GM21576 (cell line): Measurements from ENCODE around the gene DUSP28.

ENCODE experiments used
- ATAC-seq: cut with Tn5 transposase; IDR thresholded peaks from one replicate; pipeline ENCODE4 v1.9.1; 2021; ENCODE audit warnings: mild to moderate bottlenecking, moderate library complexity; ENCODE audit not compliant: unreplicated experiment

DUSP28 gene

GRCh38 chr2:240596491-240596931 is 36.4 kb downstream of the DUSP28 start:
- ATAC-seq, result no peak

GRCh38 chr2:240597054-240597418 is 36.9 kb downstream of the DUSP28 start:
- no peak for ATAC-seq

DNA sequence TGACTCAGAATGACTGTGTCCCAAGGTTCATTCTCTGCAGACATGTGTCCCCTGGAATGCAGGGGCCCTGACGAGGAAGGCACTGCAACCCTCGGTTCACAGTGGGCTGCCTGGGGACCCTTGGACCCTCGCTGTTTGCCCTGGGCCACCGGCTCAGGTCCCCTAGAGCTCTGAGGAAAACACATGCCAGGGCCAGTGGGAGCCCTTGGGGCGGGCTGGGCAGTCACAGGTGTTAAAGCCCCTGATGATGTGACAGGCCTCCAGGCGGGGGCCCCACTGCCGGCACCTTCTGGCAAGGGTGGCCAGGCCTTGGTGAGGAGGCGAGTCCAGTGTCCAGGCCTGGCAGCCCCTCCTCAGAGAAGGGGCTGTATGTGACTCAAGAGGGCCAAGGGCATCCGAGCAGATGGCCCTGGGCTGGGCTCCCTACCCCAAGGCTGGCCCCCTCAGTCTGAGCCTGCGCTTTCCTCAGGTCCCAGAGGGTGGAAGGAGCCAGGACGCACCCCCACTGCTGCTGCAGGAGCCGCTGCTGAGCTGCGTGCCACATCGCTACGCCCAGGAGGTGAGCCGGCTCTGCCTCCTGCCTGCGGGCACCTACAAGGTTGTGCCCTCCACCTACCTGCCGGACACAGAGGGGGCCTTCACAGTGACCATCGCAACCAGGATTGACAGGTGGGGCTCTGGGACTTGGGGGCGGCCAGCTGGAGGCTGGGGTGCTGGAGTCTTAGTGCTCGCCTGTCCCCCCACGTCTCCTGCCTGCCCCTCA is 37.4 kb downstream of the DUSP28 start:
- ATAC-seq, result no peak

- ATAC-seq, result no peak
These were observed 38.3 kb downstream of the DUSP28 start for GRCh38 chr2:240598311-240598911.

DNA sequence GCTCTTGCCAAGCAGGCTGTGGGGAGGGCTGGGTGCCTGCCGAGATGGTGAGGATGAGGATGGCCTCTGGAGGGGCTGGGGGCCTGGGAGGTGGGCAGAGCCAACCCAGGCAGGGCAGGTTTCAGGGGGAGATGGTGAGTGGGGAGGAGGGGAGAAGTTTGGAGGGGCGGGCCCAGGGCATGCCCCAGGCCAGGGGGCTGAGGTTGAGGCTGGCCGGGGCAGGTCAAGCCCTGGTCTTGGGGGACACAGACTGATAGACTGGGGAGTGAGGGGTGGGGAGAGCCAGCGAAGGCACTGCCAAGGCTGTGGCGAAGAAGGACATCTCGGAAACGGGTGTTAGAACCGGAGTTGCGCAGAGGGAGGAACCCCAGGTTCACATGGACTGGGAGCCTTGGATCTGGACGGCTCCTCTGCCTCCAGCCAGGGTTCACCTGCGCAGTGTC is 39.0 kb downstream of the DUSP28 start:
- ATAC-seq, result no peak

DNA sequence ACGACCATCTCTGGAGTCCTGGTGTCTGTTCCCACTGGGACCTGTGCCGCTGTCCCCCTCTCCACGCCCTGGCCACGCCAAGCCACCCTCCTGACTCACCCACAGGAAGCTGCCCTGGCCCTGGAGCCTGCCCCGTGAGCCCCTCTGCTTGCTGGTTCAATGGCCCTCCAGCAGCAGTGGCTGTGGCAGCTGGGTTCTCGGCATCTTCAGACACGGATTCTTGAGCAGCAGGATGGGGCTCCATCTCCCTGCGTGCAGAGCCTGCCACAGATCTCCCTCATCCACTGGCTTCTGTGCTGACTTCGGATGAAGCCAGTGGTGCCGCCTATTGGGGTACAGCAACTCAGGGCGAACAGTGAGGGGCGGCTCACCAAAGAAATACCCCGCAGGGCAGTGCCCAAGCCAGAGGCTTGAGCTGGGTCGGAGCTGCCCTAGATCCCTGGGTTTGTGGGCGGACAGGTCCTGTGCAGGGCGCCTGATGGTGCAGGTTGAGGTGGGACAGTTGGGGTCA is 40.3 kb downstream of the DUSP28 start:
- no peak for ATAC-seq

DNA sequence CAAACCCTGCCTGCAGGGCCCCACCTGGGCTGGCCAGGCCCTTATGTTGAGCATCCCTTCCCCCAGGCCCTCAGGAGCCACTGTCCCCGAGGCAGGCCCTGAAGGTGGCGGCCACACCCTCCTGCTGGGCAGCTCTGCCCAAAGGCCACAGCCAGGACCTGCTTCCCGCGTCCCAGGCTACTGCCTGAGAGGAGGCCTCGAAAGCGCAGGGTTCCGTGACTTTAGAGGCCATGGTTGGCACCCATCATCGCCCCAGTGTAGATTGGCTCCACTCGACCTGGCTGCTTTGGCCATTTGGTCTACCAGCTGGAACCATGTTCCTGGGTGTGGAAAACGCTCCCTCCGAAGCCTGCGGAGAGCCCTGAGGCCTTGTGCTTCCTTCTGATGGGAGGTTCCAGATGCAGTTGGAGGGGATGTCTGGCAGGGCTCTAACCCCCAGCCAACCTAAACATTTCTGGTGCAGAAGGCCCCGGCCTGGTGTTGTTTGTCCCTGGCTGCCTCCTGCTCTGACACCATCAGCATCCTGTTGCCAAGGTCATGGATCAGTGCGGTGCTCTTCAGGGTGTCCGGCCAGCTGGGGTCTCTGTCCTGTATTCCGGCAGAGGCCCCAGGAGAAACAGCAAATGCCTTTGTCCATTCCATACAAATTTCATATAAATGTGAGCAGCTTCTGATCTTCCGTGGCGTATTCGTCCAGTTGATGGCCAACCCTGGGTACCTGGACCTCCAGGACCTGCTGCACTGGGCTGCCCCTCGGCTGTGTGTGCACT is 41.1 kb downstream of the DUSP28 start:
- ATAC-seq, result no peak

DNA sequence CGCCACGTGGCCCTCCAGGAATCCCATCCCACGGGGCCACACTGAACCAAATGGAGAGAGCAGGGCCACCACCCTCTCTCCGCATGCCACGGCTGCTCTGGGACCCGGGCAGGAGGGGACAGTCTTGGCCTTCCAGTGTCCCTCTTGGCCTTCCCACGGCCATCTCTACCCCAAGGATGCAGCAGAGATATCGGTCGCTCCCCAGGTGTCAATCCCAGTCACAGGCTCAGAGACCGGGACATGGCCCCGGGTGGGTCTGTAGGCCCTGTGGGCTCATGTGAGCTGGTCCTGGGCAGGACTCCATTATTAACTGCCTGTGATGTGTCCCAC is 41.6 kb downstream of the DUSP28 start:
- no peak for ATAC-seq

GRCh38 chr2:240602266-240603050 is 42.3 kb downstream of the DUSP28 start:
- no peak for ATAC-seq

GRCh38 chr2:240603081-240603835 is 43.1 kb downstream of the DUSP28 start:
- ATAC-seq, result no peak

DNA sequence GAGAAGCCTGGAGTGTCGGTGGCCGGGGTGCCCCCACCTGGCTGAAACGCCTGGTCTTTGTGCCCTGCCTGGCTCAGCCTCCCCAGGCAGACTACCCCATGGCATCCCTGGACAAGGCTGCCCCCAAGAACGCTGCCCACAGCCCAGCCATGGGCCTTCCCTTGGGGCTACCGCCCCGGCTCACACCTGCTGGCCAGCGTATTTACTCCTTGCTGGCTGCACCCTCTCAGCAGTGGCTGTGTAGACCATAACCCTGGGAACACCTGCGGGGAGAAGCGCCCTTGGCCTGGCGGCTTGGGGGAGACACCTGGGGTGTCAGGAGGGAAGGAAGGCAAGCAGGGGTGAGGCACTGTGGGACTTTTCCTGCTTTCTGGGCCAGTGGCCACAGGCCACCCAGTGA is 43.7 kb downstream of the DUSP28 start:
- ATAC-seq, result no peak

DNA sequence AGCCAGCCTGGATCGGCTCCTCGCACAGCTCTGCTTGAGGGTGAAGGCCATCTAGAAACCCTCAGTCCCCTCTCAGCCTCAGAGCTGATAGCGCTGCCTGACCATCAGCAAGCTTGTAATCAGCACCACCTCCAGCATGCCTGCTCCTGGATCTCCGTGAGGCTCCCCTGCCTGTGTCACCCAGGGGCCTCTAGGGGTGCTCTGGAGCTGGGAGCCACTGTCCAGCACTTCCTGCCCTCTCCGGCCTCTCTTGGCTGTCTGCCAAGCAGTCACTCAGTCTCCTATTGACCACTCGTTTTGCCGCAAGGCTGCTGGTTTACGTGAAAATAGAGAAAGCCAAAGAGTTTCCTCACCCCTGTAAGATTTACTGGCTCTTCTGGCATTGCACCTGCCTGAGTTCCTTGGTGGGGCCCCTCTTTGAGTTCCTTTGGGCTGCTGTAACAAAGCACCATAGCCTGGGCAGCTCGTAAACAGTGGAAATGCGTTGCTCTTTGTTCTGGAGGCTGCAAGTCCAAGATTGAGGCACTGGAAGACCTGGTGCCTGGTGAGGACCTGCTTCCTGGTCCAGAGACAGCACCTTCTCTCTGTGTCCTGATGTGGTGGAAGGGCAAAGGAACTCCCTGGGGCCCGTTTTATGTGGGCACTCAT is 44.3 kb downstream of the DUSP28 start:
- no peak for ATAC-seq

GRCh38 chr2:240604939-240605716 is 45.0 kb downstream of the DUSP28 start:
- no peak for ATAC-seq

- no peak for ATAC-seq
These were observed 45.9 kb downstream of the DUSP28 start for GRCh38 chr2:240605867-240606743.

DNA sequence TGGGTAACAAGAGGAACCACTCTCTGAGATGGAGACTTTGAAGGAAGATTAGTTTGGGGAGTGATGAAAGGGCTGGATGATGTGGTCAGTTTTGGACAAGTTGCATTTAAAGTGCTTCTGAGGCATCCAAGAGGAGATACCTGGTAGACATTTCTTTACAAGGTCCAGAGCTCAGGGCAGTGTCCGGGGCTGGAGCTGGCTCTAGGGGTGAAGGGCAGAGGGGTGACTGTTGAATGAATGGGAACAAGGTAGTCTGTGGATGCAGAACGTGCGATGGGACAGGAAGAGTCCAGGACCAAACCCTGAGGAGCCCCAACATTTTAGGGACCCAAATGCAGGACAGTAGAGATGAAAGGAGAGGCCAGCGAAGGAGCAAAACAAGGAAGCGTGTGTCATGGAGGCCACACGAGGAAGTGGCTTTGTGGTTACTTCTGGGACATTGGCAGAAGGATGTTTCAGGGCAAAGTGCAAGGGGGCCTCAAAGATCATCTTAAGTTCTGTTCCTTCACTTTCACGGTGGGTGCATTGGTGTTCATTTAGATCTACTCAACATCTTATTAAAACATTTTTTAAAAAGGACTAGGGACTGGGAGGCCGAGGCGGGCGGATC is 51.5 kb downstream of the DUSP28 start:
- ATAC-seq, result no peak
